HTERT RPE-1 (cell line): ENCODE data around the gene HERPUD1.

Source experiments
- in situ Hi-C: fragments of 300-500 bp; cut with MboI; formaldehyde crosslinking; loops from 4 replicates; pipeline ENCODE4 v1.14.3; 2020; ENCODE audit warnings: low sequenced_read_pairs

HERPUD1 gene

GRCh38 chr16:56994311-56994710, 62.4 kb downstream of the HERPUD1 start:
- in situ Hi-C loops: no loop called here
